H7 (cell line): ENCODE results near the gene IFIT3. TPM values are rescaled to one million over a fixed set of nuclear protein-coding genes. Genes with fewer than 3 reads are reported as not detected.
A peak's percentile ranks its signal among the peaks of the same experiment; 100 is the strongest.
"Not testable (repeated sequence)": the region's sequence is repeated elsewhere in the genome, so short reads cannot be mapped to it uniquely, and the experiment has no call there.

Experiments used
- DNase-seq: peaks from one replicate; pipeline ENCODE4 v3.0.0; 2012
- H3K27me3 ChIP-seq: 2 replicates; pipeline ENCODE4 v1.6.0; 2011; ENCODE audit warnings: mild to moderate bottlenecking, low read length; ENCODE audit not compliant: control insufficient read depth, insufficient read depth
- H3K36me3 ChIP-seq: replicated peaks from 2 replicates; pipeline ENCODE4 v1.5.1; 2011; ENCODE audit warnings: low read length; ENCODE audit not compliant: control insufficient read depth, insufficient read depth
- H3K4me3 ChIP-seq: 2 replicates; pipeline ENCODE4 v1.5.1; 2011; ENCODE audit warnings: low read depth, mild to moderate bottlenecking, control low read depth, low read length, moderate library complexity; ENCODE audit not compliant: insufficient read depth
- total RNA-seq: library from RNA; depleted of rRNA; stranded (reverse); fragments of >200 nt; shearing (Covaris generic); gene quantifications from 2 replicates; pipeline ENCODE4 v1.2.3, GENCODE V29; 2014

Gene IFIT3
- total RNA-seq, 1 experiment from 2014 or later = 0.45 TPM

DNA sequence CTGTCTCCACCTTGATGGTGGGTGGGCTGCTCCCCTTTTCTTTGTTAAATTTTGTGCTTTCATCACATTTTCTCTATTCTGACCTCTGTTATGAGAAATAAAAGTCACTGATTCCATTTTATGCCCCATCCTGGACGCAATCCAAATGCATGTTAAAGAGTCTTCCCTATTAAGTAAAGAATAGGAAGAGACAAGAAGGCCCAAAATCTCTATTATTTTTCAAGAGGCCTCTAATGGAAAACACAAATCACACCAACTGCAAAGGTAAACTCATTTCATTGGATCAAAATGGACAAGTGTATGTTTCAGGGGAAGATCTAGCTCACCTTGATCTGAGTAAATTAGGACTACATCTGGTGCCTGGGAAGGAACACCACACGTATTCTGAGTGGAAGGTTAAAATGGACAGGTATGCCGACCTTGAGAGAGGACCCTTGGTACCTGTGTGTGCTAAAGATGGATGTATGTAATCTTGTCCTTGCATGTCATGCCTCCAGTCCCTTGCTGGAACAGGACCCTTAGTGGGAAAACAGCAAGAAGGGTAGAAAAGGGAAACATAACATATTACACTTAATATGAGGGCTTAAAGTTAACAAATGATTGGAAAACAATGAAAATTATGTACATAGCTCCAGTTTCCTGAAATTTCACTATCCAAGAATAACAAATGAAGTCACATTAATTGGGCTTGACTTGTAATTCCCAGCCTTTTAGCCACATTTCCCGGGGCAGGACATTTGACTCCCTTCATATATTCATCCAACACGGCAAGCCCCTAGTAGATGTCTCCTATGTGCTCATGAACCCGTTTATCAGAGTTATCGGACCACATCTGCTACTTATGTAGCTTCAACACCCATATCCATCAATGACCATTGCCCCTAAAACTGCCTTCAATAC is 18.4 kb upstream of the IFIT3 start:
- no peaks in the 10 kb centered on the region for H3K36me3 ChIP-seq
- H3K4me3 ChIP-seq = no peak overlapping the region
- no peak for DNase-seq
- H3K27me3 ChIP-seq = no peaks in the 10 kb centered on the region

DNA sequence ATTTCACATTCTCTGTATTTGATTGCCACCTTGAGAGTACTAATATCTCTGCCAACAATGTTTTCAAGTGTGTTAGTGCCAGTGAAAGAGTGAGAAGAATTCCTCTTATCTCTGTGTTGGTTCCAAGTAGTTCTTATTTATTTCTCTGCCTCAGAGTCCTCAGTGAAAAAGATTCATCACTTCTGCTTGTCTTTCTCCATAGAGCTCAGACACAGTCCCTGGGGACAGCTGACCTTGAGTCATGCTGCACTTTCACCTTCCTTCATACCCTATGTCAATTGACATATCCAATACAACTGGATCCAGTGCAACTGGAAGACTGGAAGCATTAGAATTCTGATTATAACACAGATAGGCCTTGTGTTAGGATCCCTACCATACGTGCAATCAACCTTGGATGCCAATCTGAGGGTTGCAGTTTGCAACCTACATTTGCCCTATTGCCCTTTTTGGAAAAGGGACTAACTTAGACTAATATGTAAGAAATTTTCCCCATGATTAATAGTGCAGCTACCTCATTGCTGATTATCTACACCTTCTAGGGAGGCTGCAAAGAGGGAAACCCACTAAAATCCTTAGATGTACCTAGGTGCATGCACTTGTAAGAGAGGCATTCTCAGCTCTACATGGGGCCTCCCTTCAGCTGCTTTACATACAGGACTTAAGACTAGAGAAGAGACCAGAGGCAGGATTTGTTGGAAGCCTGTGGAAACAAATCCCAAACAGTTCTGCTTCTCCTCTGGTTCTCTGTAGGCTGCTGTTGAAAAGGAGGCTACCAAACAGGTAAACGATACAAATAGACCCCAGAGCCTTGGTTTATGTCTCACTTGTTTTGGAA is 17.5 kb upstream of the IFIT3 start:
- peak; percentile 40 for DNase-seq
- Histone ChIP-seq H3K36me3 (no peaks in the 10 kb centered on the region), H3K27me3 (no peaks in the 10 kb centered on the region), H3K4me3 (no peak overlapping the region)

GRCh38 chr10:89312973-89313372 is 14.8 kb upstream of the IFIT3 start:
- H3K27me3 ChIP-seq = no peaks in the 10 kb centered on the region

DNA sequence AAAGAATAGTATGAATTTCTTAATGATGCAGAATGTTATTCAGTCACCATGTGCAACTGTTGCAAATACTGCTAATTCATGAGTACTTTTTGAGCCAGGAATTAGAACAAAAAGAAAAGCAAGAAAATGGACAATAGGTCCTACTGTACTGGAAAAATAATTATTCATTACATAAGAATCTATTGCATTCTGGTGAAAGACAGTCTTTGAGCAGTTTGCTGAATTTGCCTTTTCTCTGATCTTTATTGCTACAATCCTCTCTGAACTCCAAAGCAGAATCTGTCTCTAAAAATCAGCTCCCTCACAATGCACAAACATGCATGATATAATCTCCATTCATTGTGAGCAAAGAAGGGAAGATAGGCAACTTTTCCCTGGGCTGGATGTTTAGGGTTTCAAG is 13.1 kb upstream of the IFIT3 start:
- DNase-seq = no peak
- Histone ChIP-seq H3K36me3 (no peaks in the 10 kb centered on the region), H3K4me3 (no peak overlapping the region), H3K27me3 (no peaks in the 10 kb centered on the region)

More at GRCh38 chr10:89312973-89313372, 14.8 kb upstream of the IFIT3 start:
- no peak overlapping the region for H3K4me3 ChIP-seq
- no peak for DNase-seq
- H3K36me3 ChIP-seq = no peaks in the 10 kb centered on the region

- not testable (repeated sequence) for DNase-seq
Measured at GRCh38 chr10:89318047-89318446, 9.8 kb upstream of the IFIT3 start.

DNA sequence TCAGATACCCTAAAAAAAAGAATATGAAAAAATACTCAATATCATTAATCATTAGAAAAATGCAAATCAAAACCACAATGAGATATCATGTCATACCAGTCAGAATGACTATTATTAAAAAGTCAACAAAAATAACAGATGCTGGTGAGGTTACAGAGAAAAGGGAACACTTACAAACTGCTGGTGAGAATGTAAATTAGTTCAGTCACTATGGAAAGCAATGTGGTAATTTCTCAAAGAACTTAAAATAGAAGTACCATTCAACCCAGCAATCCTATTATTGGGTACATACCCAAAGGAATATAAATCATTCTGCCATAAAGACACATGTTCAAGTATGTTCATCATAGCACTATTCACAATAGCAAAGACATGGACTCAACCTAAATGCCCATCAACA is 2.7 kb upstream of the IFIT3 start:
- not testable (repeated sequence) for H3K36me3 ChIP-seq, DNase-seq, H3K27me3 ChIP-seq, H3K4me3 ChIP-seq

More at GRCh38 chr10:89318047-89318446, 9.8 kb upstream of the IFIT3 start:
- not testable (repeated sequence) for H3K4me3 ChIP-seq, H3K36me3 ChIP-seq, H3K27me3 ChIP-seq

DNA sequence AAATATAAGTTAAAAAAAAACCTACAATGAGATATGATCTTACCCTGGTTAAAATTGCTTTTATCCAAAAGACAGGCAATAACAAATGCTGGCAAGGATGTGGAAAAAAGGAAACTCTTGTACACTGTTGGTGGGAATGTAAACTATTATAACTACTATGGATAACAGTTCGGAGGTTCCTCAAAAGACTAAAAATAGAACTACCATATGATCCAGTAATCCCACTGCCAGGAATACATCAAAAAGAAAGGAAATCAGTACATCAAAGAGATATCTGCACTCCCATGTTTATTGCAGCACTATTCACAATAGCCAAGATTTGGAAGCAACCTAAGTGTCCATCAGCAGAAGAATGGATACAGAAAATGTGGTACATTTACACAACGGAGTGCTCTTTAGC is 1.9 kb upstream of the IFIT3 start:
- H3K27me3 ChIP-seq, H3K4me3 ChIP-seq, H3K36me3 ChIP-seq, DNase-seq: not testable (repeated sequence)

DNA sequence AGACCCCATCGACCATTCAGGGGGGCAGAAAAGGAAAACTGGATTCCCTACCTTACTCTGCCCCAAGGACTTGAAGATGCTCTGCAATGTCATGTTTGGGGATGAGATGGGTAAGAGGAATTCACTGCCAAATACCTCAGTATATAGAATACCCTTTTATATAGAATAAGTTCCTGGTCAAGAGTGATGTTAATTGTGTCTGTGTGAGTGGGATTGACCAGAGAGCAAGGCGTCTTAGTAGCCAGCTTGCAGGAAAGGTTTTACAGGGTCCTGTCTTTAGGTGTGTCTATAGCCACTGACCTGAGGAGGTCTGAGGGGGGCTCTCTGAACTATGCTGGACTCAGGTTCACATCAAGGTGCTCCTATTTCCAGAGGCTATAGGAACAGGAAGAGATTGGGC is 1.4 kb downstream of the IFIT3 start:
- Histone ChIP-seq H3K36me3 (no peaks in the 10 kb centered on the region), H3K27me3 (no peaks in the 10 kb centered on the region), H3K4me3 (no peak overlapping the region)
- no peak for DNase-seq

DNA sequence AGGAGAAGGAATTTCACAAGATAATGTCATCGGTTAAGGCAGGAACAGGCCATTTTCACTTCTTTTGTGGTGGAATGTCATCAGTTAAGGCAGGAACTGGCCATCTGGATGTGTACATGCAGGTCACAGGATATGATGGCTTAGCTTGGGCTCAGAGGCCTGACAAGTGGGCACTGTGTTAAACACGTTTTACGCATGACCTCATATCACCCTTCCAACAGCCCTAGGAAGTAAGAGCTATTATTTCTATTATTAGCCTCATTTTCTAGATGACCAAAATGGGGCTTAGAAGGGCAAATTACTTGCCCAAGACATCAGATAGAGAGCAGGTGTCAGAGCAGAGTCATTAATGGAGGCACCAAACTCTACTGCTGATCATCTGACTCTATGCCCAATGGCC is 2.2 kb downstream of the IFIT3 start:
- not testable (repeated sequence) for DNase-seq, H3K36me3 ChIP-seq, H3K4me3 ChIP-seq, H3K27me3 ChIP-seq

GRCh38 chr10:89330537-89331212 is 2.9 kb downstream of the IFIT3 start:
- Histone ChIP-seq H3K4me3 (no peak overlapping the region), H3K27me3 (no peaks in the 10 kb centered on the region), H3K36me3 (no peaks in the 10 kb centered on the region)
- DNase-seq = no peak

- H3K27me3 ChIP-seq, DNase-seq, H3K4me3 ChIP-seq, H3K36me3 ChIP-seq: not testable (repeated sequence)
Measured at GRCh38 chr10:89331487-89332122, 3.8 kb downstream of the IFIT3 start.

- no peaks in the 10 kb centered on the region for H3K36me3 ChIP-seq
- no peak for DNase-seq
- no peak overlapping the region for H3K4me3 ChIP-seq
- H3K27me3 ChIP-seq = no peaks in the 10 kb centered on the region
Measured at GRCh38 chr10:89332123-89332633, 4.4 kb downstream of the IFIT3 start.

- no peak for DNase-seq
- no peaks in the 10 kb centered on the region for H3K27me3 ChIP-seq
- no peak overlapping the region for H3K4me3 ChIP-seq
- no peaks in the 10 kb centered on the region for H3K36me3 ChIP-seq
Measured at GRCh38 chr10:89335226-89335625, 7.4 kb downstream of the IFIT3 start.

DNA sequence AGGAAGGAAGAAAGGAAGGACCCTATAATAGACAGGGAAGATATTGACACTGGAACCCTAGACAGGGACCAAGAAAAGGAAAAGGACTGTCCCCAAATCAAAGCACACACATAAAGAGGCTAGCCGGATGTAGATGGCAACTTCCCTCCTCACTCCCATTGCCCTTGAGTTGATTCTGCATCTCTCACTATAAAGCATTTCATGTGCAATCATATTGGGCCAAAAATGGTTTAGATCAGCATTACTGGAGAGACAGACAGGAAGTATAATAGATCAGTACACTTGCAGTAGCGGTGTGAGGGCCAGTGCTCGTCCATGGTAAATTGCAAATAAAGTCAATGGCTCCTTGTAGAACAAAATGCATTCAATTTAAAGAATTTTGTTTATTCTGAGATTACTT is 8.4 kb downstream of the IFIT3 start:
- Histone ChIP-seq H3K36me3 (no peaks in the 10 kb centered on the region), H3K27me3 (no peaks in the 10 kb centered on the region), H3K4me3 (no peak overlapping the region)
- DNase-seq = no peak
